CD4-positive, alpha-beta memory T cell (primary cell): ENCODE measurements around the gene DIAPH2. TPM values are rescaled to one million over a fixed set of nuclear protein-coding genes. Genes with fewer than 3 reads are reported as not detected.

Experiments
- CTCF ChIA-PET: fragments of 350-600 bp; sonication (Branson Sonifier 250); formaldehyde crosslinking; loops from one replicate; lab custom pipeline; 2021; ENCODE audit warnings: inconsistent platforms; ENCODE audit not compliant: partially characterized antibody; lab: Charles Lee
- POLR2A ChIA-PET: fragments of 350-600 bp; sonication (Branson Sonifier 250); formaldehyde crosslinking; loops from one replicate; lab custom pipeline; 2021; ENCODE audit not compliant: partially characterized antibody; lab: Charles Lee
- DNase-seq, 5 donors: peaks; one replicate each; pipeline versions ENCODE4 v3.0.0 to v3.0.0-alpha.2; 2020 to 2022; ENCODE audit warnings: mixed read lengths in 1 of 5
- H3K27ac ChIP-seq: one replicate; pipeline ENCODE4 v1.7.0; 2013; ENCODE audit warnings: low read depth, low read length
- H3K27me3 ChIP-seq: 2 replicates; pipeline ENCODE4 v1.7.0; 2013; ENCODE audit warnings: mild to moderate bottlenecking, low read length, moderate library complexity; ENCODE audit not compliant: insufficient read depth
- H3K36me3 ChIP-seq: 2 replicates; pipeline ENCODE4 v1.7.0; 2013; ENCODE audit warnings: mild to moderate bottlenecking, low read length, moderate library complexity; ENCODE audit not compliant: insufficient read depth
- H3K4me1 ChIP-seq: 2 replicates; pipeline ENCODE4 v1.7.0; 2013; ENCODE audit warnings: mild to moderate bottlenecking, low read length, moderate library complexity; ENCODE audit not compliant: insufficient read depth
- H3K4me3 ChIP-seq, 2 donors: one replicate each; pipeline ENCODE4 v1.7.0; 2013; ENCODE audit warnings: low read length in 2 of 2, mild to moderate bottlenecking in 1 of 2
- H3K9me3 ChIP-seq, 2 donors: one replicate each; pipeline ENCODE4 v1.7.0; 2013; ENCODE audit warnings: low read length in 2 of 2, control low read depth in 1 of 2; ENCODE audit not compliant: control insufficient read depth in 1 of 2
- H3K27ac Mint-ChIP-seq, 7 donors: one replicate each; pipeline ENCODE4 v1.8.0; 2020 to 2021; ENCODE audit warnings: mixed read lengths in 7 of 7, mild to moderate bottlenecking in 6 of 7, inconsistent platforms in 3 of 7, moderate library complexity in 3 of 7
- H3K27me3 Mint-ChIP-seq, 2 donors: one replicate each; pipeline ENCODE4 v1.8.0; 2020 to 2021; ENCODE audit warnings: mixed read lengths in 2 of 2
- H3K36me3 Mint-ChIP-seq, 2 donors: one replicate each; pipeline ENCODE4 v1.8.0; 2020 to 2021; ENCODE audit warnings: mixed read lengths in 2 of 2, inconsistent platforms in 1 of 2, mild to moderate bottlenecking in 1 of 2
- H3K4me1 Mint-ChIP-seq, 4 donors: one replicate each; pipeline ENCODE4 v1.8.0; 2020 to 2021; ENCODE audit warnings: mixed read lengths in 4 of 4, mild to moderate bottlenecking in 1 of 4
- H3K4me3 Mint-ChIP-seq, 8 donors: one replicate each; pipeline ENCODE4 v1.8.0; 2020 to 2021; ENCODE audit warnings: mixed read lengths in 8 of 8, mild to moderate bottlenecking in 7 of 8, moderate library complexity in 6 of 8, inconsistent platforms in 3 of 8
- H3K9me3 Mint-ChIP-seq, 8 donors: one replicate each; pipeline ENCODE4 v1.8.0; 2020 to 2021; ENCODE audit warnings: mixed read lengths in 8 of 8, mild to moderate bottlenecking in 5 of 8, inconsistent platforms in 3 of 8, moderate library complexity in 1 of 8
- intact Hi-C: fragments of 100-400 bp; cut with micrococcal nuclease; formaldehyde crosslinking; loops from one replicate; pipeline ENCODE4 v1.15.1; 2023
- polyA plus RNA-seq, 2 donors: library from polyadenylated mRNA; unstranded; fragments of 300-500 nt; fragmentation: Illumina TruSeq; gene quantifications; one replicate each; pipeline ENCODE4 v1.2.3, GENCODE V29; 2021
- total RNA-seq, 2 experiments: library from RNA; stranded (reverse); gene quantifications; one replicate each; pipeline ENCODE4 v1.2.3, GENCODE V29; 2021

DIAPH2 gene
- total and polyA plus RNA-seq, 4 experiments from 2014 or later = 9.6 to 13.8 (median 11.6) TPM

DNA sequence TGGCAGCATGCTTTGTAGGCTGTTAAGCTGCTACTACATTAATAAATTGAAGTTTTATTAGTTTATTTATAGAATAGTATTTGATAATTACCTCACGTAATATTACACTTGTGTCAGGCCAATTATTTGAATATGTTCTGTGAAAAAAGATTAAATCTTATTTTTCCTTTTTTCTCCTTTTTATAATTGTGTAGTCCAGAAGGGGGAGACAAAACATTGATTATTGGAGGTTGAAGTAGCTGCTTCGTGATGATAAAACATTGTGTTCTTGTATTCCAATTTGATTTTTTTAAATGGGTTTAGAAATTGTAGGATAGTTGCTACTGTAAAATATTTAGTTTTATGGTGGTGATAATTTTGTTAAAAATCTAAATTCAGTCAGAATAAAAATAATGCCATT is 85.7 kb downstream of the DIAPH2 start:
- ChIA-PET POLR2A (no interaction called here), CTCF (no interaction called here)
- no peaks in the 10 kb centered on the region for H3K4me1 ChIP-seq
- no peak overlapping the region for H3K4me3 ChIP-seq
- intact Hi-C loops = no loop called here
- no peak overlapping the region for H3K27ac ChIP-seq
- H3K9me3 ChIP-seq = no peaks in the 10 kb centered on the region
- H3K9me3 Mint-ChIP-seq = no peaks in the 10 kb centered on the region
- H3K27ac Mint-ChIP-seq = no peak overlapping the region
- peaks cover 0 to 4% (median 0%) of the 10 kb centered on the region in 4 donors for H3K4me1 Mint-ChIP-seq
- H3K36me3 ChIP-seq = no peaks in the 10 kb centered on the region
- peak in 2 of 5 donors; percentile 3 to 6 for DNase-seq
- no peaks in the 10 kb centered on the region for H3K27me3 Mint-ChIP-seq
- no peaks in the 10 kb centered on the region for H3K27me3 ChIP-seq
- H3K36me3 Mint-ChIP-seq = no peaks in the 10 kb centered on the region
- H3K4me3 Mint-ChIP-seq = no peak overlapping the region

DNA sequence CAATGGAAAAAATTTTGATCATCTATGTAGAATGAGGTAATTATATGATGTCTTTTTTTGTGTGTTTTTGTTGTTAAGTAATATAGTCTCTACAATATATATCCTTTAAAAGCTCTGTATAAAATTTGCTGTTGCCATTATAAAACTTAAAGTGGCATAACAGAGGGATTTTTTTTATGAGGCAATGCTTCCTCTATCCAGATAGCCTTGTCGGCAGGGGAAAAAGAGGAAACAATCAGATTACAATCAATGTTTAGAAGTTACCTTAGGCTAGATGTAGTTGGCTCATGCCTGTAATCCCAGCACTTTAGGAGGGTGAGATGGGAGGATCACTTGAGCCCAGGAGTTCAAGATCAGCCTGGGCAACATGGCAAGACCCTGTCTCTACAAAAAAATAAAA is 86.8 kb downstream of the DIAPH2 start:
- no peak overlapping the region for H3K27ac ChIP-seq
- Mint-ChIP-seq H3K27ac (no peak overlapping the region), H3K4me1 (peaks cover 0 to 2% (median 0%) of the 10 kb centered on the region in 4 donors), H3K36me3 (no peaks in the 10 kb centered on the region), H3K4me3 (no peak overlapping the region), H3K27me3 (no peaks in the 10 kb centered on the region), H3K9me3 (no peaks in the 10 kb centered on the region)
- no peaks in the 10 kb centered on the region for H3K4me1 ChIP-seq
- ChIA-PET CTCF (no interaction called here), POLR2A (no interaction called here)
- intact Hi-C loops = no loop called here
- H3K27me3 ChIP-seq = no peaks in the 10 kb centered on the region
- no peak overlapping the region for H3K4me3 ChIP-seq
- no peaks in the 10 kb centered on the region for H3K9me3 ChIP-seq
- DNase-seq = no peak
- no peaks in the 10 kb centered on the region for H3K36me3 ChIP-seq

- H3K9me3 ChIP-seq = no peaks in the 10 kb centered on the region
- POLR2A ChIA-PET = no interaction called here
- no peak overlapping the region for H3K4me3 Mint-ChIP-seq
- no peak overlapping the region for H3K27ac ChIP-seq
- H3K36me3 Mint-ChIP-seq = no peaks in the 10 kb centered on the region
- no peaks in the 10 kb centered on the region for H3K4me1 ChIP-seq
- no peaks in the 10 kb centered on the region for H3K36me3 ChIP-seq
- no peak overlapping the region for H3K4me3 ChIP-seq
- no peaks in the 10 kb centered on the region for H3K27me3 Mint-ChIP-seq
- no peaks in the 10 kb centered on the region for H3K4me1 Mint-ChIP-seq
- intact Hi-C loops = no loop called here
- no peaks in the 10 kb centered on the region for H3K27me3 ChIP-seq
- no peak overlapping the region for H3K27ac Mint-ChIP-seq
- CTCF ChIA-PET = interaction anchor here (1.0 kb wide), 1 partner anchor 912 kb away, joined by 3 read pairs; no protein-coding TSS in a partner anchor
- no peaks in the 10 kb centered on the region for H3K9me3 Mint-ChIP-seq
- no peak for DNase-seq
Measured at GRCh38 chrX:96774116-96774515, 89.5 kb downstream of the DIAPH2 start.

- H3K27me3 Mint-ChIP-seq = no peaks in the 10 kb centered on the region
Measured at GRCh38 chrX:96776966-96777365, 92.3 kb downstream of the DIAPH2 start.

DNA sequence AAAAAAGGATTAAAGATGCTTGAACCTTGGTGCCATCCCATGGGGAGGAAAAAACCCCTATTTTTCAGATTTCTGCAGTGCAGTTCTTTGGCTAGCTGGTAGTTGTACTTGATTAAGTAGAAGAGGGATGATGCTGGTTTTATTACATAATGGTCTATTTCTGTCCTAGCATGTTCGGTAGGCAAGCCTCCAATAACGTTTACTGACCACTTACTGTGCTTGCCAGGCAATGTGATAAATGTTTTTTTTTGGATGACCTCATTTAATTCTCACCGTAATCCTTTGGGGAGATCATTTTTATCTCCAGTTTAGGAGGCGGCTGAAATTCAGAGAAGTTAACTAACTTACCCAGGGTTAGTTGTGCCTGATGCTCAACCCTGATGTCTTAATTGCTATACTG is 106.9 kb downstream of the DIAPH2 start:
- H3K36me3 ChIP-seq = no peaks in the 10 kb centered on the region
- intact Hi-C loops = no loop called here

More at GRCh38 chrX:96776966-96777365, 92.3 kb downstream of the DIAPH2 start:
- no peaks in the 10 kb centered on the region for H3K9me3 Mint-ChIP-seq
- H3K36me3 ChIP-seq = no peaks in the 10 kb centered on the region
- no peaks in the 10 kb centered on the region for H3K27me3 ChIP-seq
- no peak for DNase-seq
- ChIA-PET POLR2A (no interaction called here), CTCF (no interaction called here)
- no peaks in the 10 kb centered on the region for H3K9me3 ChIP-seq
- no peaks in the 10 kb centered on the region for H3K36me3 Mint-ChIP-seq
- no peak overlapping the region for H3K27ac ChIP-seq
- H3K4me1 Mint-ChIP-seq = no peaks in the 10 kb centered on the region
- intact Hi-C loops = no loop called here
- H3K4me3 ChIP-seq = no peak overlapping the region
- no peak overlapping the region for H3K27ac Mint-ChIP-seq
- H3K4me3 Mint-ChIP-seq = no peak overlapping the region
- H3K4me1 ChIP-seq = no peaks in the 10 kb centered on the region

GRCh38 chrX:96792047-96792446 is 107.4 kb downstream of the DIAPH2 start:
- H3K27ac ChIP-seq = no peak overlapping the region

More for the DNA sequence above, 106.9 kb downstream of the DIAPH2 start:
- ChIA-PET CTCF (no interaction called here), POLR2A (no interaction called here)
- H3K4me1 Mint-ChIP-seq = peaks cover 0 to 4% (median 1%) of the 10 kb centered on the region in 4 donors
- DNase-seq = no peak
- Histone ChIP-seq H3K4me1 (no peaks in the 10 kb centered on the region), H3K27ac (no peak overlapping the region), H3K9me3 (no peaks in the 10 kb centered on the region), H3K4me3 (no peak overlapping the region), H3K27me3 (no peaks in the 10 kb centered on the region)
- H3K27ac Mint-ChIP-seq = no peak overlapping the region
- H3K4me3 Mint-ChIP-seq = no peak overlapping the region
- no peaks in the 10 kb centered on the region for H3K9me3 Mint-ChIP-seq
- H3K27me3 Mint-ChIP-seq = no peaks in the 10 kb centered on the region
- H3K36me3 Mint-ChIP-seq = no peaks in the 10 kb centered on the region

GRCh38 chrX:96798982-96799381 is 114.3 kb downstream of the DIAPH2 start:
- DNase-seq = no peak
- H3K4me1 Mint-ChIP-seq = peaks cover 0 to 4% (median 2%) of the 10 kb centered on the region in 4 donors
- ChIA-PET POLR2A (no interaction called here), CTCF (no interaction called here)
- intact Hi-C loops = no loop called here
- H3K27me3 ChIP-seq = no peaks in the 10 kb centered on the region
- no peaks in the 10 kb centered on the region for H3K27me3 Mint-ChIP-seq
- H3K9me3 Mint-ChIP-seq = peaks cover 0 to 1% (median 0%) of the 10 kb centered on the region in 8 donors
- no peaks in the 10 kb centered on the region for H3K9me3 ChIP-seq
- no peak overlapping the region for H3K4me3 Mint-ChIP-seq
- H3K36me3 Mint-ChIP-seq = peaks cover 0 to 3% of the 10 kb centered on the region in 2 donors
- no peak overlapping the region for H3K27ac ChIP-seq
- H3K4me1 ChIP-seq = no peaks in the 10 kb centered on the region
- no peaks in the 10 kb centered on the region for H3K36me3 ChIP-seq
- no peak overlapping the region for H3K4me3 ChIP-seq
- H3K27ac Mint-ChIP-seq = no peak overlapping the region

More at GRCh38 chrX:96792047-96792446, 107.4 kb downstream of the DIAPH2 start:
- Histone ChIP-seq H3K27me3 (no peaks in the 10 kb centered on the region), H3K4me1 (no peaks in the 10 kb centered on the region), H3K36me3 (no peaks in the 10 kb centered on the region), H3K9me3 (no peaks in the 10 kb centered on the region), H3K4me3 (no peak overlapping the region)
- Mint-ChIP-seq H3K36me3 (no peaks in the 10 kb centered on the region), H3K4me3 (no peak overlapping the region), H3K27ac (no peak overlapping the region), H3K4me1 (peaks cover 0 to 4% (median 1%) of the 10 kb centered on the region in 4 donors), H3K9me3 (no peaks in the 10 kb centered on the region), H3K27me3 (no peaks in the 10 kb centered on the region)
- ChIA-PET POLR2A (no interaction called here), CTCF (no interaction called here)
- no peak for DNase-seq
- intact Hi-C loops = no loop called here

DNA sequence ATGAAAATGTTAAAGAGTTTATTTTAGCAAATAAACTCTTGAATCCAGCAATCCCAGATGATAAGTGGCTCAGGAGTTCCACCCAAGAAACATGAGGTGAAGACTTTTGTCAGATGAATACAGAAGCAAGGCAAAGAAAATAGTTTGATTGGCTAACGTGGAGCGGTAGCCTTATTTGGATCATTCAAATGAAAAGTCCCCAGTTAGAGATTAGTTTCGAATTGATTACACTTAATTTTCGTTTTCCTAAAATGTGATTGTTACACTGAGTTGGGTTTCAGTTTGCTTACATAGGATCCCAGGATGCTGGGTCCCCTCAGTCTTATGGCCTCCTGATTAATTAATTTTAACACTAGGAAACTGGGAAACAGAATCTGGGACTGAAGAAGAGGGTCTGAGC is 122.7 kb downstream of the DIAPH2 start:
- Histone ChIP-seq H3K27ac (no peak overlapping the region), H3K9me3 (no peaks in the 10 kb centered on the region), H3K4me3 (no peak overlapping the region), H3K4me1 (no peaks in the 10 kb centered on the region), H3K27me3 (no peaks in the 10 kb centered on the region), H3K36me3 (no peaks in the 10 kb centered on the region)
- intact Hi-C loops = no loop called here
- H3K27me3 Mint-ChIP-seq = no peaks in the 10 kb centered on the region
- H3K36me3 Mint-ChIP-seq = peaks cover 1 to 4% of the 10 kb centered on the region in 2 donors
- DNase-seq = no peak
- peaks cover 0 to 15% (median under 1%) of the 10 kb centered on the region in 8 donors for H3K9me3 Mint-ChIP-seq
- POLR2A ChIA-PET = no interaction called here
- CTCF ChIA-PET = no interaction called here
- peaks cover 0 to 2% (median 0%) of the 10 kb centered on the region in 4 donors for H3K4me1 Mint-ChIP-seq
- H3K4me3 Mint-ChIP-seq = no peak overlapping the region
- H3K27ac Mint-ChIP-seq = no peak overlapping the region
